HG03520 (cell line): ENCODE results near the gene INTS6.

ENCODE experiments used
- ATAC-seq: cut with Tn5 transposase; IDR thresholded peaks from one replicate; pipeline ENCODE4 v1.9.1; 2021; ENCODE audit warnings: mild to moderate bottlenecking, moderate library complexity; ENCODE audit not compliant: unreplicated experiment

INTS6 gene

GRCh38 chr13:51355217-51355616 lies 97.6 kb downstream of the INTS6 start:
- ATAC-seq, result no peak

DNA sequence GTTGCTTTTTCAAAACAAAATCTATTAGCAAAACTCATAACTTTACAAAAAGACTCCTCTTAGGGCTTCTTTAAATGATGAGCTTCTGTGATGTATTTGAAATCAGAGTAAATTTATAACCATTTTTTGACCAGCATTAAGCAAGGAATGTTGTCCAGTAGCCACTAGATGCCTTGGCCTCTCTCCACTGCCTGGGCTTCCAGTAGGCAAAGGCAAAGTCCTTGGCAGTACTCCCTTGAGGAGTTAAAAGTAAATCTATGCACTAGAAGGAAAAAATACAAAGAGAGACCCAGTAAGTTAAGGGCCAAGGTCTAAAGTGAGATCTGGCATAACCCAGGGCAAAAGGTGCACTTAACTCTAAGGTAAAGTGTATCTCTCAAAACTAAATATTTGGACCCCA lies 103.8 kb downstream of the INTS6 start:
- no peak for ATAC-seq

DNA sequence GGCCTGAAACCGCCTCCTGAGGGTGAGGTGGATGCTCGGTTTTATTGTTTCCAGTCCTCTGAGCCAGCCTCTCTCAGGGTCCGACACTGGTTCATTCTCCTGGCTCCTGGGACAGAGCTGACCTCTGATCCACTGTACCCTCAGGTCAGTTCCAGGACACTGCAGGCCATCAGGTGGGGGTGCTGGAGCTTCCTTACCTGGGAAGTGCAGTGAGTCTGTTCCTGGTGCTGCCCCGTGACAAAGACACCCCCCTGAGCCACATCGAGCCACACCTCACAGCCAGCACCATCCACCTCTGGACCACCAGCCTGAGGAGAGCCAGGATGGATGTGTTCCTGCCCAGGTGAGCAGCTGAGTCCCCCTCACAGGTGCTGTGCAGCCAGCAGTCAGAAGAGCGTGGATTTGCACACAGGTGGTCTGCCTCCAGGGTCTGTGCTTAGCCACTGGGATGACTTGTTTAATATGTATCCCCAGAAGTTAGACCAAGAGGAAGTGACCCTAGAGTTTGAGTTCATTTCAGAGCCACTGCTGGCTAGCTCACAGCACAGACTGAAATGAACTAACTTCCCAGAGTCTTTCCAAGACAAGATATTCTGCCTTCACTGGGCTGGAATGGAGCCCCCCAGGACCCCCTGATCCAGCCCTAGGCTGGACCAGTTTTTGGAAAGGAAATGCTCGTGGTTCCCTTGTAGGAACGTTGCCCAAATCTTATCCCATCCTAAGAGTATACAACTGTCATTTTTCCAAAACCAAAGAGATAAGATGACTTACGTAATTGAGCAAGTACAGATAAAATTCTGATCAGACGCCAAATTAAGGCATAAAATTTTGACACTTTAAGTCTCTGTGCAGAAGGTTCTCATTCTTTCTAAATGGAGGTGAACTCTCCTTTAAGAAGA lies 104.5 kb downstream of the INTS6 start:
- no peak for ATAC-seq

GRCh38 chr13:51347099-51347498 lies 105.7 kb downstream of the INTS6 start:
- no peak for ATAC-seq

- ATAC-seq, result no peak
Measured at GRCh38 chr13:51346397-51346796, 106.4 kb downstream of the INTS6 start.

- no peak for ATAC-seq
Measured at GRCh38 chr13:51343475-51343874, 109.4 kb downstream of the INTS6 start.

GRCh38 chr13:51342706-51343105 lies 110.1 kb downstream of the INTS6 start:
- no peak for ATAC-seq

GRCh38 chr13:51341791-51342190 lies 111.0 kb downstream of the INTS6 start:
- ATAC-seq, result no peak

DNA sequence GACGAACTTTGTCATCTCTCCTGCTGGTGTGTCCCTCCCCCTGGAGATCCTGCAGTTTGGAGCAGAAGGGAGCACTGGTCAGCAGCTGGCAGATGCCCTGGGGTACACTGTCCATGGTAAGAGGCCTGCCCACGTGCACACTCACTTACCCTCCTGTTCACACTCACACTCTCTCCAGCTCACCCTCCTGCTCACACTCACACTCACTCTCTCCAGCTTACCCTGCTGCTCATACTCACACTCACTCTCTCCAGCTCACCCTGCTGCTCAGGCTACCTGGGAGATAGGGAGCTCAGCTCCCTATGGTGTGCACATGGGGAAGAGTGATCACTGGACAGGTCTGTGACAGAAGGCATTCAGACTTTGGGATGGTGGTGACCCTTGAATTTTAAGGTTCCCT lies 111.6 kb downstream of the INTS6 start:
- no peak for ATAC-seq

DNA sequence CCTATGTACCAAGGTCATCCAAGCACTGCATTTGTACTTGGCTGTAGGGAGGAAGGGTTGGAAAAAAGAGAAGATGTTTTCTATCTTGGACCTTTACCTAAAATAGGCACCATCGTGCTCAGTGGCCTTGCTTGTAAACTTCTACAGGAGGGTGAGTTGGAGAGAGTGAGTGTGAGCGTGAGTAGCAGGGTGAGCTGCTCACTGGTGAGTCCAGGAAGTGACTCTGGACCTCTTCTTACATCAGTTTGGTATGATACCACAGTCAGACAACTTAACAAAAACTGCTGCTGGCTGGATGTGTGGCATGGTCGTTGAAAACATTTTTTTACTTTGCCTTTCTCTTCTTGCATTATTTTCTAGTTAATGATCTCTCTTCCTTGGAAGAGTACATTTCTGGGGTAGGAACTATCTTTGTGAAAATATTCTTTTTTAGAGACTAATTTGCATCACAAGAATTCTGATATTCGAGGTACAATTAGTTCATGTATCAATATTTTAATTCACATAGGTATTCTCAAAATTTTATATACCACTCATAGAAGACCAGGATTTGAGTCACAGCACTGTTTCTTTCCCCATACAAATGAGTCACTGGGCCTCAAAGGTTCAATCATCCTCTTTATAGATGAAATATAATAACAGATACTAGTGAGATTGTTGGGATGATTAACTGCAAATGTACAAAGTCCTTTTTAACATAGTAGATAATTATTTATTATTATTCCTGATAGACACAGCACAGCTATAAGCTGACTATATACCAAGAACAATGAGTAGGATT lies 112.7 kb downstream of the INTS6 start:
- no peak for ATAC-seq

- no peak for ATAC-seq
Measured at GRCh38 chr13:51339354-51339753, 113.5 kb downstream of the INTS6 start, which contains the start of gene SERPINE3. Gene SERPINE3 (plus strand): TSS chr13:51339691. CDS start chr13:51341092, 1,401 bp downstream.

- ATAC-seq, result no peak
Measured at GRCh38 chr13:51336746-51337145, 116.1 kb downstream of the INTS6 start.

DNA sequence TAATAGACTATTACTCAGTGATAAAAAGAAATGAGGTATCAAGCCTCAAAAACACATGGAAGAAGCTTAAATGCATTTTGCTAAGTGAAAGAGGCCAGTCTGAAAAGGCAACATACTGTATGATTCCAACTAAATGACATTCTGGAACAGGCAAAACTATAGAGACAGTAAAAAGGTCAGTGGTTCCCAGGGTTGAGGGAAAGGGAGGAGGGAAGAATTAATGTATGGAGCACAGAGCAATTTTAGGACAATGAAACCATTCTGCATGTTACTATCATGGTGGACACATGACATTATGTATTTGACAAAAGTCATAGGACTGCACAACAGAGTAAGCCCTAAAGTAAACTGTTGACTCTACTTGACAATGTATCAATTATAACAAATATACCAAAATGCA lies 119.0 kb downstream of the INTS6 start:
- ATAC-seq, result no peak

GRCh38 chr13:51333421-51333820 lies 119.4 kb downstream of the INTS6 start:
- no peak for ATAC-seq

DNA sequence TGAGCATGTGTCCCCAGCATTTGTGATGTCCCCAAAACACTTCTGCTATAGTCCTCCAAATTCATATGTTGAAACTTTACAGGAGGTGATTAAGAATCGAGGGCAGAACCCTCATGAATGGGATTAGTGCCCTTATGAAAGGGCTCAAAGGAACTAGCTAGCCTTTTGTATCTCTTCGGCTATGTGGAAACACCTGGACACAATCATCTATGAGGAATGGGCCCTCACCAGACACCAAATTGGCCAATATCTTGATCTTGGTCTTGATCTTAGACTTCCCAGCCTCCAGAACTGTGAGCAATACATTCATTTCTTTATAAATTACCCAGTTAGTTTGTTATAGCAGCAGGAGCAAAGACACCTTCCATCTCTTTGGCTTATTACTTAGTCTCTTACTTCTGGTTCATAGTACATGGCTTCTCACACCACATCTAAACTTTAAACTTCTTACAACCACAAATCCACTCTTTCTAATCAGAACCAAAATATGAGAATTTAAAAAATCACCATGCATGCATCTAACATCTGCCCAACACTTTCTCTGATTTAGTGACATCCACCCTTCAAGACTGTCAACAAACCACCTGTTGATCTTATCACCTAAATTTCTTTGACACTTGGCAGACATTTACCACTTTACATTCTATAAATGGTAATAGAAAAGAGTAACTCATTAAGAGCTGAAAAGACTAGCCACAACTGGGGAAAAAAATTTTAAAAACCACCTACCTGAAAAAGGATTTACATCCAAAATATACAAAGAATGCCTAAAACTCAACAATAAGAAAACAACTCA lies 120.1 kb downstream of the INTS6 start:
- ATAC-seq, result no peak

DNA sequence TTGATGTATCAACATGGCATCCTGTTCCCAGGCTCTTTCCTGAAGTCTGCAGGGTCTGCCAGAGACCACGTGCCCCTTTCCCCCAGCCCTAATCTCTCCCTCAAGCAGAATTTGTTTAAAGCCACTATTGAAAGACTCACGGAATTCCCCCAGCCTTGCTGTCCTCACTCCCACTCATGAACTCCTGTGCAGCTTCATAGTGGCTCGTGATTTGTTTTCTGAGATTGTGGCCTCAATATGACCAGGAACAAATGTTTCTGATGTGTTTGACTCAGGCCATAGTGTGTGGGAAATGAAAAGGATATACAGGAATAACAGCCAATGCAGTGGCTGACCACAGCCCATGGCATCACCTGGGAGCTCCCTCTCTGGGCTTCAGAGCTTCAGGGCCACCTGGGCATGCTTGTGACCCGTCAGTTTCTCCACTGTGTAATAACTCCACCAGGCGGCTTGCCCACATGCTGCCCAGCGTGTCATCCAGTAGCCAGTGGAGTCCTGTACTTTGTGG lies 121.4 kb downstream of the INTS6 start:
- no peak for ATAC-seq

- no peak for ATAC-seq
Measured at GRCh38 chr13:51330791-51331190, 122.0 kb downstream of the INTS6 start.

DNA sequence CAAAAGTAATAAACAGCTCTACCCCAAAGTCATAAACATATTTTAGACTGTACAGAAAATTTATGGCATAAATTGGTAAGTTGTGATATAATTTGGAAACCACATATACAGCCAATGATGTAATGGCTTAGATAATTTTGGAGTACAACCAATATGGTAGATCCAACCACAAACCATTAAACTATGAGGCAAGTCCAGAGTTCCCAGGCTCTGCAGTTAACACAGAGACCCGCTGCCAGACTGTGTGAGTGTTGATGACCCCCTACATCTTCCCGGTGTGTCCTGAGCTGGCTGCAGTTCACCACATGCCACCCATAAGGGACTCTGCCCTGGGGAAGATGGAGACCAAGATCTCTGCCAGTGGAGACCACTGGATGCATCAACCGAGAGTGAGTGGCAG lies 123.2 kb downstream of the INTS6 start:
- ATAC-seq, result no peak

DNA sequence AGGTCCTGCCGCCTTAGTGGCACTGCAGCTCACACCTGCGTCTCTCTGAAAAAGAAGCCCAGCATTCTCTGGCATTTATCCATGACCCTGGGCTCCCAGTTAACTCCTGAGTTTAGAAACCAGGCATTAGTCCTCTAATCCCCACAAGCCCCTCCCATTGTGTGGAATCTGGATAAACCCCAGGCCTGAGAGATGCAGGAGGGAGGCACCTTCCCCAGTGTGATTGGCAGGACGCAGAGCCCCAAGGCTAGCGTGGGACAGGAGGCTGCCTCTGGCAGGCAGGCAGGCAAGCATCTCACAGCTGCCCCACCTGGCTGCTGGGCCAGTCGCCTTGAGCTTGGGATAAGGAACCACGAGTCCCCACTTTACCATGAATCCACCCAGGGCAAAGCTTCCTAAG lies 124.3 kb downstream of the INTS6 start:
- ATAC-seq, result no peak

GRCh38 chr13:51327961-51328360 lies 124.9 kb downstream of the INTS6 start:
- ATAC-seq, result no peak

DNA sequence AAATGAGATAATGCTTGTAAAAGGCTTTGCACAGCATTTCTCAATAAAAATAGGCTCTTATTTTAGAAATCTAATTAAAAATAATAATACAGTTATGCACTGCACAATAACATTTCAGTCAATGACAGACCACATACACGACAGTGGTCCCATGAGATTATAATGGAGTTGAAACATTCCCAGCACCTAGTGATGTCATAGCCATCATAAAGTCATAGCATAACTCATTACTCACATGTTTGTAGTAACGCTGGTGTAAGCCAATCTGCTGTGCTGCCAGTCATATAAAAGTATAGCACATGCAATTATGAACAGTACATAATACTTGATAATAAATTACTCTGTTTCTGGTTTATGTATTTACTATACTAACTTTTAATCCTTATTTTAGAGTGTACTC lies 126.1 kb downstream of the INTS6 start:
- ATAC-seq, result no peak
